Skeletal muscle tissue (tissue), 4 donors: ENCODE results near the gene CDK5R1. TPM values are rescaled to one million over a fixed set of nuclear protein-coding genes. Genes with fewer than 3 reads are reported as not detected.

Experiments
- H3K27ac ChIP-seq: one replicate; pipeline ENCODE4 v1.7.0; 2013; ENCODE audit warnings: mild to moderate bottlenecking, low read depth, low read length, inconsistent platforms
- H3K27me3 ChIP-seq, 3 donors: one replicate each; pipeline ENCODE4 v1.7.0; 2013; ENCODE audit warnings: low read length in 3 of 3; ENCODE audit not compliant: control insufficient read depth in 3 of 3, insufficient read depth in 3 of 3
- H3K36me3 ChIP-seq, 3 donors: one replicate each; pipeline ENCODE4 v1.7.0; 2013; ENCODE audit warnings: low read length in 3 of 3; ENCODE audit not compliant: control insufficient read depth in 3 of 3, insufficient read depth in 3 of 3
- H3K4me1 ChIP-seq, 3 donors: one replicate each; pipeline ENCODE4 v1.7.0; 2013; ENCODE audit warnings: low read length in 3 of 3, mild to moderate bottlenecking in 3 of 3; ENCODE audit not compliant: control insufficient read depth in 3 of 3, insufficient read depth in 3 of 3
- H3K4me3 ChIP-seq, 3 donors: one replicate each; pipeline ENCODE4 v1.7.0; 2013; ENCODE audit warnings: low read length in 3 of 3
- H3K9ac ChIP-seq, 3 donors: one replicate each; pipeline ENCODE4 v1.7.0; 2013; ENCODE audit warnings: low read length in 3 of 3, mild to moderate bottlenecking in 3 of 3, moderate library complexity in 2 of 3, low read depth in 1 of 3
- H3K9me3 ChIP-seq, 3 donors: one replicate each; pipeline ENCODE4 v1.7.0; 2013; ENCODE audit warnings: low read length in 3 of 3; ENCODE audit not compliant: control insufficient read depth in 3 of 3
- total RNA-seq: library from RNA; depleted of rRNA; stranded (reverse); fragments of >200 nt; gene quantifications from one replicate; pipeline ENCODE4 v1.2.3, GENCODE V29; 2014
- donor health status: Osteomylitis.

The CDK5R1 gene
- total RNA-seq, 1 donor from 2014 or later = 6.3 TPM

- Histone ChIP-seq H3K9ac (no peak overlapping the region), H3K36me3 (peaks cover 23 to 63% (median 51%) of the 10 kb centered on the region in 3 donors), H3K9me3 (no peaks in the 10 kb centered on the region), H3K4me3 (no peak overlapping the region), H3K4me1 (no peaks in the 10 kb centered on the region), H3K27me3 (no peaks in the 10 kb centered on the region), H3K27ac (no peak overlapping the region)
Observed at GRCh38 chr17:32464374-32464773, 22.4 kb upstream of the CDK5R1 start.

GRCh38 chr17:32467949-32468348, 18.8 kb upstream of the CDK5R1 start:
- H3K36me3 ChIP-seq = peaks cover 16 to 66% (median 56%) of the 10 kb centered on the region in 3 donors
- peaks cover 0 to 3% (median 0%) of the 10 kb centered on the region in 3 donors for H3K4me1 ChIP-seq
- H3K9me3 ChIP-seq = no peaks in the 10 kb centered on the region
- no peak overlapping the region for H3K4me3 ChIP-seq
- no peak overlapping the region for H3K9ac ChIP-seq
- H3K27ac ChIP-seq = no peak overlapping the region
- H3K27me3 ChIP-seq = no peaks in the 10 kb centered on the region

- Histone ChIP-seq H3K27ac (no peak overlapping the region), H3K27me3 (no peaks in the 10 kb centered on the region), H3K4me1 (peaks cover 0 to 3% (median 0%) of the 10 kb centered on the region in 3 donors), H3K36me3 (peaks cover 35 to 69% (median 65%) of the 10 kb centered on the region in 3 donors), H3K9ac (no peak overlapping the region), H3K4me3 (no peak overlapping the region), H3K9me3 (no peaks in the 10 kb centered on the region)
Observed at GRCh38 chr17:32470405-32471167, 16.2 kb upstream of the CDK5R1 start.

GRCh38 chr17:32471652-32472051, 15.1 kb upstream of the CDK5R1 start:
- H3K36me3 ChIP-seq = peaks cover 45 to 74% (median 72%) of the 10 kb centered on the region in 3 donors
- H3K4me1 ChIP-seq = peaks cover 0 to 3% (median 0%) of the 10 kb centered on the region in 3 donors
- H3K9ac ChIP-seq = no peak overlapping the region

GRCh38 chr17:32475258-32475657, 11.5 kb upstream of the CDK5R1 start:
- Histone ChIP-seq H3K27me3 (no peaks in the 10 kb centered on the region), H3K36me3 (peaks cover 58 to 87% (median 85%) of the 10 kb centered on the region in 3 donors), H3K27ac (no peak overlapping the region), H3K4me1 (peaks cover 0 to 4% (median 3%) of the 10 kb centered on the region in 3 donors), H3K9me3 (no peaks in the 10 kb centered on the region), H3K9ac (no peak overlapping the region), H3K4me3 (no peak overlapping the region)

More at GRCh38 chr17:32471652-32472051, 15.1 kb upstream of the CDK5R1 start:
- no peak overlapping the region for H3K27ac ChIP-seq
- H3K27me3 ChIP-seq = no peaks in the 10 kb centered on the region
- no peaks in the 10 kb centered on the region for H3K9me3 ChIP-seq
- no peak overlapping the region for H3K4me3 ChIP-seq

- Histone ChIP-seq H3K27ac (no peak overlapping the region), H3K4me1 (peaks cover 0 to 4% (median 0%) of the 10 kb centered on the region in 3 donors), H3K4me3 (no peak overlapping the region), H3K9ac (no peak overlapping the region), H3K9me3 (no peaks in the 10 kb centered on the region), H3K27me3 (no peaks in the 10 kb centered on the region), H3K36me3 (peaks cover 71 to 89% (median 87%) of the 10 kb centered on the region in 3 donors)
Observed at GRCh38 chr17:32477220-32477619, 9.6 kb upstream of the CDK5R1 start.

GRCh38 chr17:32479074-32479617, 7.6 kb upstream of the CDK5R1 start:
- peaks cover 65 to 82% (median 80%) of the 10 kb centered on the region in 3 donors for H3K36me3 ChIP-seq
- no peak overlapping the region for H3K27ac ChIP-seq

GRCh38 chr17:32481193-32481592, 5.6 kb upstream of the CDK5R1 start:
- Histone ChIP-seq H3K27me3 (no peaks in the 10 kb centered on the region), H3K27ac (no peak overlapping the region), H3K4me3 (no peak overlapping the region), H3K36me3 (peaks cover 46 to 62% (median 60%) of the 10 kb centered on the region in 3 donors), H3K4me1 (peaks cover 19 to 20% (median 19%) of the 10 kb centered on the region in 3 donors), H3K9me3 (no peaks in the 10 kb centered on the region), H3K9ac (no peak overlapping the region)

More at GRCh38 chr17:32479074-32479617, 7.6 kb upstream of the CDK5R1 start:
- Histone ChIP-seq H3K4me3 (no peak overlapping the region), H3K9me3 (no peaks in the 10 kb centered on the region), H3K4me1 (peaks cover 10 to 13% (median 13%) of the 10 kb centered on the region in 3 donors), H3K9ac (no peak overlapping the region), H3K27me3 (no peaks in the 10 kb centered on the region)

- Histone ChIP-seq H3K4me3 (no peak overlapping the region), H3K27me3 (no peaks in the 10 kb centered on the region), H3K9ac (no peak overlapping the region), H3K36me3 (peaks cover 34 to 46% (median 44%) of the 10 kb centered on the region in 3 donors), H3K9me3 (no peaks in the 10 kb centered on the region), H3K27ac (no peak overlapping the region), H3K4me1 (peaks cover 24 to 25% (median 24%) of the 10 kb centered on the region in 3 donors)
Observed at GRCh38 chr17:32482568-32483320, 4.0 kb upstream of the CDK5R1 start.
